Coronary artery (tissue), 2 donors: ENCODE data around the gene REN.

Experiments
- DNase-seq: peaks from one replicate; pipeline ENCODE4 v3.0.0-alpha.2; 2017; ENCODE audit warnings: low spot score
- H3K27ac ChIP-seq, 2 donors: fragments of 200-600 bp; sonication (generic); one replicate each; pipeline ENCODE4 v1.5.1; 2016 to 2019
- H3K4me3 ChIP-seq: fragments of 200-600 bp; sonication (generic); 2 replicates; pipeline ENCODE4 v1.5.1; 2016; ENCODE audit warnings: mild to moderate bottlenecking, moderate library complexity
- CTCF ChIP-seq: fragments of 200-600 bp; sonication (generic); IDR thresholded peaks from one replicate; pipeline ENCODE4 v1.5.1; 2019; ENCODE audit warnings: antibody characterized with exemption

The REN gene

DNA sequence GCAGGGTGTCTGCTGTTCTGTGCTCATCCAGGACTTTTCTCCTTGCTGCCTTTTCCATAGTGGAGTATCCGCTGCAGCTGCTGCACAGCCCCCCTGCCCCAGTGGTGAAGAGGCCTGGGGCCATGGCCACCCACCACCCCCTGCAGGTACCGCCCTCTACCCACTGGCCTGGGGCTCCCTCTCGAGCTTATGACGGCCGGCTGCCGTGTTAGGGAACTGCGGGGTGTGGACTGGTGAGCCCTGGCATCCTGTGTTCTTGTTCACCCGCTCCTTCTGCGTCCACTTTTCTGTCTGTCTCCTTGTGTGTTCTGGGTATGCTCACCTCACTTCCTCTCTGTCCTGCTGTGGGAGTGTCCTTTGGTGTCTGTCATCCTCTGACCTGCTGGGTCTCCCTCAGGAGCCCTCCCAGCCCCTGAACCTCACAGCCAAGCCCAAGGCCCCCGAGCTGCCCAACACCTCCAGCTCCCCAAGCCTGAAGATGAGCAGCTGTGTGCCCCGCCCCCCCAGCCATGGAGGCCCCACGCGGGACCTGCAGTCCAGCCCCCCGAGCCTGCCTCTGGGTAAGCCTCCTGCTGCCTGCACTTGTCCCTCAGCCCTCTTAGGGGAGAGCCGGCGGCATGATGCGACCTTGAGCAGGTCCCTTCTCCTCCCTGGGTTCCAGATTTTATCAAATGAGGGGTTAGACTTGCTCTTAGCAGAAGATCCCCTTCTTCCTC, 44.1 kb downstream of the REN start:
- DNase-seq: no peak
- no peak for TF ChIP-seq CTCF
- Histone ChIP-seq H3K27ac (no peak overlapping the region), H3K4me3 (no peak overlapping the region)

GRCh38 chr1:204116539-204116938, 49.6 kb downstream of the REN start:
- TF ChIP-seq CTCF: no peak
- no peak for DNase-seq
- Histone ChIP-seq H3K27ac (no peak overlapping the region), H3K4me3 (no peak overlapping the region)

DNA sequence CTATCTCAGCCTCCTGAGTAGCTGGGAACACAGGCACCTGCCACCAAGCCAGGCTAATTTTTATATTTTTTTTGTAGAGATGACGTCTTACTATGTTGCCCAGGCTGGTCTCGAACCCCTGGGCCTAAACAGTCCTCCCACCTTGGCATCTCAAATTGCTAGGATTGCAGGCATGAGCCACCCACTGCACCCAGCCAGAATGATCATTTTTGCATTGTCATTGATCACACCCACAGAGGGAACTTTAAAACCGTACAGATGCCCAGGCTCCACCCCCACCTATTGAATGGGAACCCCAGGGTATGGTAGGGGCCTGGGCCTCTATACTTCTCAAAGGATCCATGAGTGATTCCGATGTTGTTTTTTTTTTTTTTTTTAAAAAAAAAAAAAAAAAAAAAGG, 51.0 kb downstream of the REN start:
- no peak for TF ChIP-seq CTCF

DNA sequence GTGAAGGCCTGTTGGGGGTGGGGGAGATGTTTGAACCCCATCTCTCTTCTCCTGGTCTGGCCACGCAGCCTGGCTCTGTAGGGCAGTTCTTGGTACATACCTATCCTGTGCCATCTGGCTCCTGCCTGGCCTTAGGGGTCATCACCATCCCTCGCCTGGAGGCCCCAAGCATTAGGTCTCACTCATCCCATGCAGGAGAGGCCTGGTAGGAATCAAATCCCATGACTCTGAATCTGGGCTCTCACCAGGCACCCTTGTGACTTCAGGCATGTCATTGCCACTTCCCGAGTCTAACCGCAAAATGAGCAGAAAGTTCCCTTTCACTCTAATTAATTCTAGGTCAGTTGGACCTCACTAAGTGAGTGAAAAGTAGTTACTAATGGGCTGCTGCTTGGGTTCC, 51.5 kb downstream of the REN start:
- TF ChIP-seq CTCF: no peak
- Histone ChIP-seq H3K27ac (no peak overlapping the region), H3K4me3 (no peak overlapping the region)
- no peak for DNase-seq

More for the DNA sequence above, 51.0 kb downstream of the REN start:
- Histone ChIP-seq H3K27ac (no peak overlapping the region), H3K4me3 (no peak overlapping the region)
- DNase-seq: no peak

DNA sequence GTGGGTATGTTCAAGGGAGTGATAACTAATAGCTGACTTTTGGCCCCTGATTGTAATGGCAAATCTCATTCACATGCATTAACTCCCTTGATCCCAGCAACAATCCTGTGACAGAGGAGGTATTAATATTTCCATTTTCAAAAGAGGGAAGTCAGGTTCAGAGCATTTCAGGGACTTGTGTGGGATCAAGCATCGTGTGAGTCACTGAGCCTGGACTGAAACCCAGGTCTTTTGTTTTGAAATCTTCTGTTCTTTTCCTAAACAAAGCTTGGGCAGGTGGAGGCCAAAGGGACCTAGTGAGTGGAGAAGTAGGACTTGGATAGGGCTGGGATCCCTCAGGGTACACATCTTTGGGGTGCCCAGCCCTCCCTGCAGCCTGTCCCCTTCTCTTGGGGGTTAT, 52.2 kb downstream of the REN start:
- DNase-seq: no peak
- Histone ChIP-seq H3K4me3 (no peak overlapping the region), H3K27ac (no peak overlapping the region)
- no peak for TF ChIP-seq CTCF

- H3K27ac ChIP-seq: no peak overlapping the region
- TF ChIP-seq CTCF: no peak
- DNase-seq: no peak
- H3K4me3 ChIP-seq: no peak overlapping the region
Observed at GRCh38 chr1:204112876-204113730, 53.0 kb downstream of the REN start.
